ENCODE measurements around the gene TCERG1L.
"Not testable (repeated sequence)": the region's sequence is repeated elsewhere in the genome, so short reads cannot be mapped to it uniquely, and the experiment has no call there.

Gene TCERG1L

DNA sequence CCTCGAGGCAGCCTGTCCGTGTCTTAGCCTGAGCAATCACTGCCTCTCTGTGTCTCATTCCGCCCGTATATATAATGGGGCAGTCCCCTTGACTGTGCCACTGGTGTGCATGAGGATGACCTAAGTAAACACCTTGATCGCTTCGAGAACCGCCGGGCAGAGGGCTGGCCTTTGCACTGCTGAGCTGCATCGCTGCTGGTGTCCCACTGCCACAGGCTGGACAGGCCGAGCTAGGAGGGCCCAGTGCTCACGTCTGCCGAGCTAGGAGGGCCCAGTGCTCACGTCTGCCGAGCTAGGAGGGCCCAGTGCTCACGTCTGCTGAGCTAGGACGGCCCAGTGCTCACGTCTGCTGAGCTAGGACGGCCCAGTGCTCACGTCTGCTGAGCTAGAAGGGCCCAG lies 232.6 kb downstream of the TCERG1L start:
- DNase-seq = not testable (repeated sequence)

DNA sequence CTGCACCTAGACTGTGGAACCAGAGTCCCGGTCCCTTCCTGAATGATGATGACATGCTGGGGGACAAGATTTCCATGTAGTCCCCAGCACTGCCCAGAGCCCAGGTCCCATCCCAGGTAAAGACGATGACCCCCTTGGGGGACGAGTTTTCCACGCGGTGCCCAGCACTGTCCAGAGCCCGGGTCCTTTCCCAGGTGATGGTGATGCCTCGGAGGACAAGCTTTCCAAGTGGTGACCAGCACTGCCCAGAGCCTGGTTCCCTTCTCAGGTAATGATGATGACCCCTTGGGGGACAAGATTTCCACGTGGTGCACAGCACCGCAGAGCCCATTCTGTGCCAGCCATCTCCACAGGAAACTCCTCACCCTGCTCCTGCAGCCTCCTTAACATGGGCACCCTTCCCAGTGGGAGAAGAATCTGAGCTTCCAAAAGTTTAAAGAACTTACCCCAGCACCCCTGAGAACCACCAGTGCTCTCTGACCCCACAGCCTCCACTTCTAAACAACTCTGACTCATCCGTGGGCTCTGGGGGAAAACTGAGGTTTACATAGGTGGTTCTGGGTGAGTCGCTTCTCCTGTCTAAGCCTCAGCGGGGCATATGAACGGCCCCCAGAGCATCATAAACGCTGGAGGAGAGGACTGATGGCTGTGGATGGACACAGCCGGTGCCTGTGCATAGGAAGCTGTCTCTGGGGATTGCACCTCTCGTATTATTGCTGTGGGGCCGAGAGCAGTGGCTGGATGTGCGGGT lies 233.2 kb downstream of the TCERG1L start:
- no peak for DNase-seq

DNA sequence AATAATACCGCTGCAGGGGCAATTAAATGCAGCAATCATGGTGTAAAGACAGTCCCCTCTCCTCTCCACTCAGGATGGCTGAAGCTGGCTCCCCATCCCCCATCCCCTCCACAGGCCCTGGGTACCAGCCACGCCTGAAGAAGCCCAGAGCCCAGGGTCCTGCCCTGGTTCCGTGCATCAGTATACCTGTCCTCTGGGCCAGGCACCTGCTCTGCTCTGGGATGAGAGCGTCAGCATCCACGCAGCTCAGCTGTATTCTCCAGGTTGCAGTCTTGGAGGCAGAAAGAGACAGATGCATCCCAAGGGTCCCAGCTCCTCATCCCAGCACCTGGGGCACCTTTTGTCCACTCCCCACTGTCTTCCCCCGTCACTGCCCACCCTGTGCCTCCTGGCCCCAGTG lies 233.8 kb downstream of the TCERG1L start:
- no peak for DNase-seq

DNA sequence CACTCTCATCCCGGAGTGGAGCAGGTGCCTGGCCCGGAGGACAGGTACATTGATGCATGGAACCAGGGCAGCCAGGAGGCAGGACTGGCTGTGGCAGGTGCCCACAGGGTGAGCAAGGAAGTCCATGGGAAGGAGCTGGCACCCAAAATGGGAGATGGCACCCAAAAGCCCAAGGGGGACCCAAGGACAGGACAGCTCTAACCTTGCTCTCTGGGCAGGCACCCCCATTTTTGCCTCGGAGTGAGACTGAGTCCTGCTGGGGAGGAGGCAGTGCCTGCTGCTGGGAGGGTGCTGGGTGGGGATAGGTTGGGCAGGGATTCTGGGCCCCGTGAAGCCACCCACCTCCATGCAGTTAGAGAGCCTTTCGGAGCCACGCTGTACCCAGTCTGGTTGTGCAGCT lies 234.5 kb downstream of the TCERG1L start:
- no peak for DNase-seq

DNA sequence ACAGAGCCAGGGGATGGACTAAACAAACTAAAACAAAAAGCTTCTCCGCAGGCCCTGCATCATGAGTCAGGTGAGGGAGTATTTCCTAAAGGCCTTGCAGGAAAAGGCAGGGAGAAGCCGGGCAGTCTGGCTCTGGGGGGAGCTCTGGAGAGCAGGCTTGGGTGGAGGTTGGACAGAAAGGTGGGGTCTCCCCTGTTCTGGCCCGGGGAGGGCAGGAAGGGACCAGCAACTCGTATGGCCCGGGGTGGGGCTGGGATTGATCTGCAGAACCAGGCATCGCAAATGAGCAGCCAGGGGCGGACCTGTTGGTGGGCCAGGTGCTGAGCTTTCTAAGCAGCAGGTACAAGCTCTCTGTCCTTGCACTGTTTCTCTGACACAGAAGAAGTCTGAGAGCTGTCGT lies 235.2 kb downstream of the TCERG1L start:
- DNase-seq = no peak

DNA sequence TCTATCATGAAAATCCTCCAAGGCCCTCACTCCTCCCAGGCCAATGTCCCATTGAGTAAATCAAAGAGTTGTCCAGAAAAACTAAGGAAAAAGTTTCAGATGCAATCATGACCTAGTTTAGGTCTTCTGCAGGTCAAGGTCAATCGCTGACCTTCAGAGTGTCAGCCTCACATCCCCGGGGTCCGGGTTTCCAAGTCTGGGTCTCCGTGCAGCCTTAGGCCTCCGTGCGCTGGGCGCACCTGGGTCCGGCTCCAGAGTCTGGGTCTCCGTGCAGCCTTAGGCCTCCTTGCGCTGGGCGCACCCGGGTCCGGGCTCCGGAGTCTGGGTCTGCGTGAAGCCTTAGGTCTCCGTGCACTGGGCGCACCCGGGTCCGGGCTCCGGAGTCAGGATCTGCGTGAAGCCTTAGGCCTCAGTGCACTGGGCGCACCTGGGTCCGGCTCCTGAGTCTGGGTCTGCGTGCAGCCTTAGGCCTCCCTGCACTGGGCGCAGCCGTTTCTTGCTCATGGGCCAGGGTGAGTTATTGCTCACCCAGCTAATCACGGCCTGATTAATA lies 236.2 kb downstream of the TCERG1L start:
- no peak for DNase-seq

DNA sequence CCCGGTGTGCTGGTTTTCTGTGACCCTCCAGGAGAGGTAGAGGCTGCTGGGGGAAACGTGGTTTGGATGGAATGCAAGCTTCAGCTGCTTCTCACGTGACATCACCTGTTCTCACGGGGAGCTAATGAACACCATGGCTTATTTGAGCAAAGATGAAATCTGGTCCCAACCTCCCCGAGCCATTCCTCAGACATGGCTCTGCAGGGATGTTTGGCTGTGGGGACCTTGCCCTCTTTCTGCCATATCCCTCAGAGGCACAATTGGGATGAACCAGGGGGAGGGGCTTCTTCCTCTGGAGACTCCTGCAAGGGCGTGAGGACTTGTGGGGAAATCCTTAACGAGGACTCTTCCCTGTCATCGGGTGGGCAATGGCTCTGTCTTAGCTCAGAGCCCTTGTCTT lies 236.8 kb downstream of the TCERG1L start:
- no peak for DNase-seq

DNA sequence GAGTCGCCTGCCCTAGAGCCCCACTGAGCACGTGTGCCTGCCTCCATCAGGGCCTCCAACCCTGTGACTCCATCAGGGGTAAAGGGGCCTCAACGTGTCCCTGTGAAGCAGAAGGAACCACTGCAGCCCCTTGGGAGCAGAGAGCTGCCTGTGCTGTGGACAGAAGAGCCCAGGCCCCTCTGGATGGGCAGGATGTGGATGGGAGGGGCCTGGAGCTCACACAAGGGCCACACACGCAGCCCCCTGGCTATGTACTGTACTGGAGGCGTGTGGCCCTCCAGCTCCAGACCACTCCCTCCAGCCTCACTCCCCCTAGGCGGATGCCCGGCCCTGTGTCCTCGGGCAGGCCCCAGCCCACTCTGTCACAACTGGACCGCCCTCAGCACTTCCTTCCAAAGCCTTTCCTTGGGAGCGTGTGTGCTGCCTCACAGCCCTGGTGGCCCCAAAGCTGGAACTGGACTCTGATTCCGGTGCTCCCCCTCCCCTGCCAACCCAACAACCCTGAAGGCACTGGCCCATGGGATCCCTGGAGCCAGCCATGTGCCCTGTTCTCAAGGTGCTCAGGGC lies 238.0 kb downstream of the TCERG1L start:
- no peak for DNase-seq

DNA sequence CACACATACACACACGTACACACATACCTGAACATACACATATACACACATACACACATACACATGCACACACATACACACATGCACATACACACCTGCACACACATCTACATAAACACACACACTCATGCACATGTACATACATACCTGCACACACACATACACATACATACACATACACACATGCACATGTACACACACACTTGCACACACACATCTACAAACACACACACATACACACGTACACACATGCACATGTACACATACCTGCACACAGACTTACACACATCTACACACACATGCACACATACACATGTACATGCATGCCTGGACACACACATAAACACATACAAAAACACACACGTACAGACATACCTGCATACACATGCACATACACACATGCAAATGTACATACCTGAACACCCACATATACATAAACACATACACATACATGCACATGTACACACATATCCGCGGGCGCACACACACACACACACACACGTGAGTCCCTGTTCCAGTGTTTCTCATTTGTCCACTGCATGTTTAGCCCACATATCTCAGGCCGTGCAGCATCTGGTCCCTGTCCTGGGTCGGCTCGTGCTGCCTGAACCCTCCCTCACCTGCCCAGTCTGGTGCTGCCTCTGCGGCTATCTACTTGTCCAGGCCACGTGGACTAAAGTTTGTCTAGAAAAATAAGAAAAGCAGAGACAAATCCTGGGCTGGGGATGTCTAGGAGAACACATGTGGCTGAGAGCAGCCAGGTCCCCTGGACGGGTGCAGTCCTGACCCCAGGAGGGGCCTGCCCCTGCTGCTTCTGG lies 238.7 kb downstream of the TCERG1L start:
- DNase-seq = no peak

DNA sequence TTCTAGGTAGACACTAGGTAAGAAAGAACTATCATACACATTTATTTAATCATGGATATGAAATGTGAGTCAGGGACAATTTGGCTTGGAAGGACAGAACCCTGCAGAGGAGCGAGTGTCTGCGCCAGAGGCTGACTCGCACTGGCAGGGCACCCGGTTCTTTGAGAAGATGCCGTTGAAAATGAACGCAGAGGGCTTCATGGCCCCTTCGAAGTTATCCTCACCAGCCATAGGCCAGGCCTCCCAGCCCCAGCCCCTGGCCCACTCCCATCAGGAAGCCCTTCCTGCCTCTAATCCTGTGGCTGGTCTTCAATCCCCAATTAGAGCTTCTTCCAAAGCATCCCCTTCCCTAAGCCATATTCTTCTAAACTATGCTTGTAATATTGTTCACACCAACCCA lies 239.8 kb downstream of the TCERG1L start:
- DNase-seq = no peak

DNA sequence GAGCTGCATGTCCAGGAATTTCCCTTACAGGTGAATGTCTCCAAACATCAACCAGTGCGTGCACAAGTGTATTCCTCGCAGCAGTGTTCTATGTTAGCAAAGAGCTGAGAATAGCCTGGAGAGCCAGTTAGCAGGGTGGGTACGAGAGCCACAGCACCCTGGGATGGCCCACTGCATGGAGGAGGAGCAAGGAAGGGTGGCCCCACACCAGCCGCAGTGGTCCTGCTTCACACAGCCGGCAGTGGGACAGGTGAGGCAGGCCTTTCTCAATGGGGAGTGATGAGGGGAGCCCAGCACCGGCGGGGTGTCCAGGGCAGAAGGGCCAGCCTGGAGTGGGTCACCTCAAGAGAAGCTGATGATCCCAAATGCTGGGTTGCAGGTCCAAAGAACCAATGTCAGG lies 240.7 kb downstream of the TCERG1L start:
- DNase-seq = no peak

DNA sequence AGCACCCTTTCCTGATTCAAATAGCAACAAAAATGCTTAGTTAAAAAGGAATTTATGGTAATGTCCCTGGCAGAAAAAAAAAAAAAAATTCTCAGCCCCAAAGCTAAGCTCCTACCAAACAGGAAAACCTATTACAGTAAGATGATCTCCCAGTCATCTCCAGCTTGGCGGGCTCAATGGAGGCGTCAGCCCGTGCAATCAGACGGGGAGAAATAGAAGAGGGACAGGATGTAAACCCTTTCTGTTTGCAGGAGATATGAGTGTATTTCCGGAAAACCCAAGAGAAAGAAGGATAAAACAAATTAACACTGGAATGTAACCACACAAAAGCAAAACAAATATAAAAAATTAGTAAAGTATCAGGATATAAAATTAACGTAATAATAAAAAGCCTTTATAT lies 242.8 kb downstream of the TCERG1L start:
- DNase-seq = no peak

DNA sequence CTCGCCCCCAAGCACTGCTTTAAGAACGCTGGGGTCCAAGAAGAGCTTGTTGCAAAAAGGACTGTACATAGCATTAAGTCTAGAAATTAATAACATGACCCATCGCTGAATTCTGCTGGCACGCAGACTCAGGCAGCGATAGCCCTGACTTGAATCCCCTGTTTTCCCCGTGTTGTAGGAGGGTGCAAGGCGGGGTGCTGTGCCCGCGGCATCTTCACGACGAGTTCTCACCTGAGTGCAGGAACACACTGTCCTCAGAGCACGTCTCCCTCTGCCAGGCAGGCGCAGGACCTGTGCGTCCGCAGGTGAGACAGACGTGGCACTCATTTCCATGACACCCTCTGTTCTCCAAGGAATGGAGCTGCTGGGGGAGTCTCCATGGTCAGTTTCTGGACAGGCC lies 243.2 kb downstream of the TCERG1L start:
- no peak for DNase-seq

DNA sequence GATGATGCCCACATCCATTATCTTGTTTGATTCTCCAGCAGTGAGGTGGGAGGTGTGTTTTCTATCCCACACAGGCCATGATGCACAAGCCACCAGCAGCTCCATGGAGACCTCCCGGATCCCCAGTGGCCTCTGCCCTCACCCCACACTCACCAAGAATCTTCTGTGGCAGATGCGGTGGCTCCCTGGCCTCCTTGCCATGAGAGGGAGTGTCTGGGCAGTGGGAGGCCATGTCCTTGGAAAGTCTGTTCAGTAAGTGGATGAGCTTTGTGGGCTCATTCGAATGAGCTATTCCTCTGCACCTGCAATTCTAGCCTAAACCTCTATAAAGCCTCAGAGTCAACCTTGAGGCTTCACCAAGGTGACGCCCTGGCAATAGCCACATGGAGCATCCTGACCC lies 243.8 kb downstream of the TCERG1L start:
- DNase-seq = no peak

DNA sequence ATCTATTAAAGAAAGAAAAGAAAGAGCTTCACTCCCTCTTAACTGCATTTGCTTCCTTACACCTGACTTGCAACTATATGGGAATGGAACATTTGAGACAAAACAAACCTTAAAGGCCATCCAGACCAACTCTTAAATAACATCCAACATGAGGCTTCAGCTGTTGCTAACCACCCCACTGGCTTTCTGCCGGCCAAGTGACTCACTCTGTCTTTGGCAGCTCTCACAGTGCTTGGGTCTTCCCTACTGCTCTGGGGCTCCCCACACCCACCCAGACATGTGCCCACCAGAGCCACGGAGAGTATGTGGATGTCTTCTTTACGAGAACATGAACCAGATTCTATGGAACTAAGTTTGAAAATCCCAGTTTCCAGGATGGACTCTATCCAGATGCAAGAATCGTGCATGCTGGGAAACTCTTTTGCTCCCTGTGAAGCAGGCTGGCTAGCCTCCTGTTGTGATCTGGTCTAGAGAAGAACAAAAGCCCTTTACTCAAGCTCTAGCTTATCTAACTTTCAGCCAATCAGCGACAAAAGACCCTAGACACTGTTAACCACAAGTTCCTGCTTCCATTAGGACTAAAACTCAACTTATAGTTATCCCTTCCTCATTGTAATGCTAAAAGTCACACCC lies 245.7 kb downstream of the TCERG1L start:
- no peak for DNase-seq

DNA sequence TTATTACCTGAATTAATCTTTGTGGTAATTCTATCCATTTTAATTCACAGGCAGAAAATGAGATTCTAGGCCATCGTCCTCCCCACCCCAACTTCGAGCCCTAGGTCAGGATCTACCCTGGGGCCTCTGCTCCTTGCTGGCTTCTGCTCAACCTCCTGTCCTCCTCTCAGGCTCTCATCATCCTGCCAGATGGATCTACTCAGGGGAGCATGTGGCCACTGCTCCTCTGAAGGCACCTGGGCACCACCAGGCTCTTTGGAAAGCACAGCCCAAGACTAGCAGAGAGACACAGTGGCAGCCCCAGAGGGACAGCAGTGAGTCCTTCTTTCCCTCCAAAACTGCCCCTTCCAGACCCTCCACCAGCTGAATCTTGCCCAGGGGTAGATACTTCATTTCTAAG lies 248.2 kb downstream of the TCERG1L start:
- no peak for DNase-seq

DNA sequence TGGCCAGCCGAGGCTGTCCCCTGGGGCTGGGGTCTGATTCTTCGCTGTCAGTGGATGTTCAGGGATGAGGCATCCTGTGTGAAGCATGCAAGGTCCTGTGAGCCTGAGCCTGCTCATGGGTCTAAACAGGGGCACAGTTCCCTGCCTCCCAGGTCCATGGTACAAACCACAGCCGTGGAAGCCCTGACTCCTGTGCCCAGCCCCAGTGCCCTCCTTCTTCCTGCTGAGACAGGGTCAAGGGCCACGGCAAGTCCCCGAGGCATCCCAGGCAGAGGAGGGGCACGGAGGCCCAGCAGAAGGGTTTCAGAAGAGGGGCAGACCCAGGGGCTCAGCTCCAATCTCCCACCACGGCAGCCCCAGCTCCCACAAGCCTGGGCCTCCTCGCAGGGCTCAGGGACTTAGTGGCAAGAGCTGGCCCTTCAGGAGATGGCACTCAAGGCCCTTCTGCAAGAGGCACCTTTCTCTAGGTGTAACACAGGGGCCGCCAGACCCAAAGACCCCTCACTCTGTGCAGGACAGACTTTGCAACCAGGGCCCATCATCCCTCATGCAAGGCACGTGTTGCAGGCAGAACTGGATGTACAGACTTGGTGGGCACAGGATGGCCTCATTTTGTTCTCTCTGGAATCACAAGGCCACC lies 248.8 kb downstream of the TCERG1L start:
- DNase-seq = no peak

DNA sequence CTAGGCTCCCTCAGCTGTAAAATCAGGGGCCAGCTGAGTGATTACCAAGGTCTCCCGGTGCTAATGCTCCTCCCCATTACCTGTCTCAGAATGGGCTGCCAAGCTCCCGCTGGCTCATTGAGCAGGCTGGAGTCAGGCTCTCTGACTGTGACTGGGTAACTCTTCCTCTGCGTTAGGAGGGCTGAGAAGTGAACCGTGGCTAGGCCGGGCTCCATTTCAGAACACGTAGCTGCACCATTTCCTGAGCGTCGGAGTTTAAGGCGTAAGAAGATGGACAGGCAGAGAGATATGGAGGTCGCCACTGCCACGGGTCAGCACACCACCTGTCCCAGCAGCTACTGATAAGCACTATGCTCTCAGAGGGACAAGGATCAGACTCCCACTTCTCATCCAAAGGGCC lies 250.3 kb downstream of the TCERG1L start:
- DNase-seq = no peak

DNA sequence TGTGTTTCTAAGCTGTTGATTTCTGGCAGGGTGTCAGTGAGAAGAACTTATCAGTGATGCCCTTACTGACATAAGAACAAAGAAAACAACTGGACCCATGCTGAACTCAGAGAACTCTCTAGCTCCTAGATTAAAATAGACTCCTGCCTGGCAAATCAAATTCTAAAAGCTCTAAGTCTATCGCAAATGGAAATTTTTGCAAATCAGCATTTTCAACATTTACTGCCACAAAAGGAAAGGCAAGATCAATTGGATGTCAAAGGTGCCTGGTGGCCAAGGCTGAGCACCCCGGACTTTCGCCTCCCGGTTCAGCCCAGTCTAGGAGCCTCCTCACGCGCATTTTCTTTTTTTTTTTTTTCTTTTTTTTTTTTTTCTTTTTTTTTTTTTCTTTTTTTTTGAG lies 251.6 kb downstream of the TCERG1L start:
- no peak for DNase-seq

DNA sequence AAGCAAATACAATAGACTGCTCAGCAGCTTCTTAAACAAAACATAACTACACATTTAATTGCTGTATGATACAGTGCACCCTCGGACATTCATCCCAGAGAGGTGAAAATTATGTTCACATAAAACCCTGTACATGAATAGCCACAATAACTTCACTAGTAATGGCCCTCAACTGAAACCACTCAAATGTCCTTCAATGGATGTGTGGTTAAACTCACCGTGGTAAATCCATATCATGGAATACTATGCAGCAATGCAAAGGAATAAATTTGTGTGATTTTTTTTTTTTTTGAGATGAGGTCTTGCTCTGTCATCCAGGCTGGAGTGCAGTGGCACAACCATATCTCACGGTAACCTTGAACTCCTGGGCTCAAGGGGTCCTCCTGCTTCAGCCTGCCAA lies 252.7 kb downstream of the TCERG1L start:
- DNase-seq = no peak

DNA sequence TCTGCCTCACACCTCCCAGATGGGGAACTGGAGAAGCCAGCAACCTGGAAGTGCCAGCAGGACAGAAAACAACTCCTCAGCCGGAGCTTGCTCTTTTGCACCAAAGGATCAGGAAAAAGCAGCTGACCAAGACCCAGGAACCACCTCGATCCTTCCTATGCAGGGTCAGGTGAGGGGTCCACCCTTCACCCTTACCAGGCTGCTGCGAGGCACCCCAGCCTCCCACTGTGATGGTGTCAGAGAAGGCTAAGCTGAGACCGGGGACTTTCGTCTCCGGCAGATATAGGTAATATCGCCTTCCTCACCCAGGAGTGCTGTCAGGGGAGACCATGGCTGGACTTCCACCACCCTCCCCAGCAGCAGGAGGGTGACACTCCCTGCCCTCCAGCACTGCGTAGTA lies 254.7 kb downstream of the TCERG1L start:
- DNase-seq = no peak

DNA sequence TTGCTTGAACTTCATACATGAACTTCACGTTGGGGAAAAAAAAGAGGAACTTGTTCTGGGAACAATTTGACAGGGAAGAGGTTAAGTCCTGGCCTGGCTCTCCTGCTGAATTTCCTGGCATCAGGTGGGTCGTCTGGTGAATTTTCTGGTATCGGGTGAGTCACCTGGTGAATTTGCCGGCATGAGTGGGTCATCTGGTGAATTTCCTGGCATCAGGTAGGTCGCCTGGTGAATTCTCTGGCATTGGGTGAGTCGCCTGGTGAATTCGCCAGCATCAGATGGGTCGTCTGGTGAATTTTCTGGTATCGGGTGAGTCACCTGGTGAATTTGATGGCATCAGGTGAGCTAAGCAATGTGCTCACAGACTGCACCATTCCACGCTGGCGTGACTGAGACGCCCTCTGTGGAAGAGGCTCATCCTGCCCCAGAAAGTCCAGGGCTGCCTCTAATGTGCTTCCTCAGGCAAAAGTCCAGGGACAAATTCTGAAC lies 255.4 kb downstream of the TCERG1L start:
- no peak for DNase-seq

DNA sequence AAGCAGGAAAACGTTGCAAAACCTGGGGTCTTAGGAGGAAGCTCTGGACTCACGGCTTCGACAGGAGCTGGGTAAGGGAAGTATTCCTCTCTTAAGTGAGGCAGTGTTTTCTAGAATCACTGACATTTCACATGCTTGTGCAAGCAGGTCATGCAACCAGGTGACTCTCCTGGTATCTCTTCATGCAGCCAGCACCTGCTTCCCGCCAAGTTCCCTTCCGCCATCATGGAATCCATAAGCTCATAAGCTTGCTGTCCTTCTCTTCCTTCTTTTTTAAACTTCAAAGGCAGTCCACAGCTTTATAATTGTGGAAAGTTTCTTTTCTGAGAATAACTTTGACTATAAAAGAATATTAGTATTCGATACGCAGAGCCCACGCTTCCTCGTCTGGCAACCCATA lies 256.1 kb downstream of the TCERG1L start:
- DNase-seq = no peak
